Right hindlimb (tissue), 1 donor: Measurements from ENCODE around the gene BEND6.
A peak's percentile ranks its signal among the peaks of the same experiment; 100 is the strongest.
"Not testable (repeated sequence)": the region's sequence is repeated elsewhere in the genome, so short reads cannot be mapped to it uniquely, and the experiment has no call there.

Experiments
- DNase-seq: peaks from one replicate; pipeline ENCODE4 v3.0.0-alpha.2; 2018

Gene BEND6

GRCh38 chr6:57040011-57040410 lies 85.1 kb downstream of the BEND6 start:
- DNase-seq, result no peak

DNA sequence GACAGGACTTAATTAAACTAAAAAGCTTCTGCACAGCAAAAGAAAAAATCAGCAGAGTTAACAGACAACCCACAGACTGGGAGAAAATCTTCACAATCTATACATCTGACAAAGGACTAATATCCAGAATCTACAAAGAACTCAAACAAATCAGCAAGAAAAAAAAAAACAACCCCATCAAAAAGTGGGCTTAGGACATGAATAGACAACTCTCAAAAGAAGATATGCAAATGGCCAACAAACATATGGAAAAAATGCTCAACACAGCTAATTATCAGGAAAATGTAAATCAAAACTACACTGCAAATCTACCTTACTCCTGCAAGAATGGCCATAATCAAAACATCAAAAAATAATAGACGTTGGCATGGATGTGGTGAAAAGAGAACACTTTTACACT lies 89.2 kb downstream of the BEND6 start:
- DNase-seq, result not testable (repeated sequence)

GRCh38 chr6:57044568-57044967 lies 89.7 kb downstream of the BEND6 start:
- DNase-seq, result no peak

DNA sequence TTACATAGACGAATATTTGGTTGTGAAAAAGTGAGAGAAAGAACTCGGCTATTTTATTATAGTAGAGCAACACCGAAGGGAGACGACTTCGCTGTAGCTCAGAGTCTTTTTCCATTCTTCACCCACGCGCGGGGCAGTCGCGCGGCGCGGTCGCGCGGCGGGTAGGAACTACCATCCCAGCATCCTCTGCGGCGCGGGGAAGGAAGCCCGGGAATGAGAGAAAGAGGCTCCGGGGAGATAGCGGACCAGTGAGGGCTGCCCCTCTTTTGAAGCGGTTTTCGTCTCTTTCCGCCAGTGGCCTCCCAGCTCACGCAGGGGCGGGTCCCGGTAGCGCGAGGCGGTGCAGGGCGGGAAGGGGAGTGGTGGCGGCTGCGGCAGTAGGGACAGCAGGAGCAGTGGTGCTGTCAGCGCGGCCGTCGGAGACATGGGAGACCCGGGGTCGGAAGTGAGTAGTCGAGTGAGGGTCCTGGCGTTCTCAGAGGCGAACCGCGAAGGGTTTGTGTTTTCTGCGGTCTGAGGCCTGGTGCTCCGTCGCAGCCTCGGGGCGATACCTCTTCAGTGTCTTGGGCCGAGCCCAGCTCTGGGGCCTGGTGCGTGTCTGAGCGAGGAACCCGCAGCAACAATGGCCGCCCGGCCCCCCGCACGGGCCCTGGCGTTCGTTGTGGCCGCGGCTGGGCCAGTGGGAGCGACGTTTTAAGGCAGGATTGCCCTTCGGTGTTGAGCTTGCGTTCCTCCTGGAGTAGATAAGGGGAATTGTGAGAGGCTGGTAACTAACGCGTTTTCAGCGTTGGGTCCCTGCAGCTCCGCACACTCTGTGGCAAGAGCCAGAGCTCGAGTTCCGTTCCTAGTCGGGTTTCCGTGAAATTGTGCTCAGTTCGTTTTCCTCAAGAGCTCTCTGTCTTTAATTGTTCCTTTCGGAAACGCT lies 91.7 kb downstream of the BEND6 start, which contains the start of gene KIAA1586:
TSS of gene KIAA1586 (plus strand) at position 362 of the 925 bp plus-strand sequence. CDS start at position 425, 63 bp downstream.
- DNase-seq, result peak; percentile 95

DNA sequence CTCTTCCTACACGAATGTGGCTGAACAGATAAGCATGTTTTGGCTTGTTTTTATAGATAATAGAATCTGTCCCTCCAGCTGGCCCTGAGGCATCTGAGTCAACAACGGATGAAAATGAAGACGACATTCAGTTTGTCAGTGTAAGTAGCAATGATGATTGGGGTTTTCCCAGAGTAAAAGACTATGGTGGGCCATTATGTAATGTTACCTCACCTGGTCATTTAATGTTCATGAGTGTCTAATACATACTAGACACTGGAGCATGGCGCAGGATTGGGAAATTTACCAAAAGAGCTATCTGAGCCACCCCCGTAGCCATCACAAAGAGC lies 92.3 kb downstream of the BEND6 start:
- not testable (repeated sequence) for DNase-seq

- not testable (repeated sequence) for DNase-seq
These were observed 93.0 kb downstream of the BEND6 start for GRCh38 chr6:57047859-57048258.

GRCh38 chr6:57048577-57048976 lies 93.7 kb downstream of the BEND6 start:
- DNase-seq, result no peak

- no peak for DNase-seq
These were observed 108.9 kb downstream of the BEND6 start for GRCh38 chr6:57063847-57064246.

GRCh38 chr6:57064809-57065208 lies 109.9 kb downstream of the BEND6 start:
- DNase-seq, result no peak

DNA sequence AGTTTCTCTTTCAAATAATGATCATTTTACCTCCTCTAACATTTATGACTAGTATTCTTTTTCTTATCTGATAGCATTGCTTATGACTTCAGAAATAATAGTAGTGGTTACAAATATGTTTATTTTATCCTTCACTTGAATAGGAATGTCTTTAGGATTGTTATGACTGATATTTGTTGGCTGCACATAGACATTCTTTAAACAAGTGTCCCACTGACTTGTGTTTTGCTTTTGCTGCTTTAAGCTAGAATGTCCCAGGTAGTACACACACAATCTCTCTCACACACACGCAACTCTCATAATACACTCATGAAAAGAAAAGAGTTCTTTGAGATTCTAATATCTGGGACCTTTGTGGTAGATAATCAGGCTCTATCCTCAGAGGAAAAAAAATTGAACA lies 113.2 kb downstream of the BEND6 start:
- DNase-seq, result no peak

DNA sequence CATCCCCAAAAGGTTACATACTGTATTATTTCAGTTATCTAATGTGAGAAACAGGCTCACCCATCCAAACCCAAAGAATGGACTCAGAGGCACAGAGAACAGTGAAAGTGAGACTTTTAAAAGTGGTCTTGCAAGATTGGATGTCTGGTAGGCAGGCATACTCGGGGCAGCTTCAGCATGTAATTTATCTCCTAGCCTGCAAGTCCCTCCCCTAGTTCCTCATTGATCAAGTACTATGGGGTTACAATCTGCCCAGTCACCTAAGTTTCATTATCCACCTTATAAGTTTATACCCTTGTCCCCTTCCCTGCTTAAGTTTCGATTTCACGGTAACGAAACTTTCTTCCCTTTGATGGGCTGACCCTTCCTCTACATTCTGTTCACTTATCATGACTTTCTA lies 114.3 kb downstream of the BEND6 start:
- no peak for DNase-seq

DNA sequence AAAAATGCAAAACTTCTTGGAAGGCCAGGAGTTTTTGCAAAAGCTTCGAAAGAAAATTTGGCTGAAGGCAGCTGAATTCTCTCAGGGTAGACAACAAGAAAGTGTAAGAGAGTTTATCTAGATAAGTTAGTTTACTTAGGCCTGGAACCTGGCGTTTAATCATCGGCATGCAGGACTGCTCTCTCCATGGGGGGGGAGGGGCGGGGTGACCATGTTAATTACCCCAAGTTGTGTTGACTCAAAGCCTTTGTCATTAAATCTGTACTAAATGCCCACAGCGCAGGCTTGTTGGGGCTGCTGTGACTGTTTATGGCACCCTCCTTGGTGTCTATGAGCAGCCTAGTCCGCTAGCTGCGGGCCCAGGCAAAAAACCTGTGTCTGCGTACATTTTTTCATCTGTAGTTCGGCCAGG lies 115.0 kb downstream of the BEND6 start:
- no peak for DNase-seq

DNA sequence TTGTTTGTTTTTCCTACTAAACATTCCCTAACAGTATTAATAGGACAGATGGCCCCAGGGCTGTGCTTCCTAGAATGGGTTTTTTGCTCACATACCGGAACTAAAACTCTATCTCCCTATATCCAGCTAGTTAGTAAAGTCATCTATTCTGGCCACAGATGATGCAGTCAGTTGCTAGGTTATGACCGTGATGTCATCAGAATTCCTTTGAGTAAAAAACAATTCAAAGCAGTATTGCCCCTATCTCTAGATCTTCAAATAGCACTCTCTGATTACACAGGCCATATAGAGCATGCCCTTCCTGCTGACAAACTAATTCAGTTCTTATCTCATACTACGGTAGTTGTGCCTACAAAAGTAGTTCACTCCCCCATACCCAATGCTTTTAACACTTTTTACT lies 117.2 kb downstream of the BEND6 start:
- DNase-seq, result no peak

GRCh38 chr6:57074383-57074782 lies 119.5 kb downstream of the BEND6 start:
- DNase-seq, result no peak

DNA sequence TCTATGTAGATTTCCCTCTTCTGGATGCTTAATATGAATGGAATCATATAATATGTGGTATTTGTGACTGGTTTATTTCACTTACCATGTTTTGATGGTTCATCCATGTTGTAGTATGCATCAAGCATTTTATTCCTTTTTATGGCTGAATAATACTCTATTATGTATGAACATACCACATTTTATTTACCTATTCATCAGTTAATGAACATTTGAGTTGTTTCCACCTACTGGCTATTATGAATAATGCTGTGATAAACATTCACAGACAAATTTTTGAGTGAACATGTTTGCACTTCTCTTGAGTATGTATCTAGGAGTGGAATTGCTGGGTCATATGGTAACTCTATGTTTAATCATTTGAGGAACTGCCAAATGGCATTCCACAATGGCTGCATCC lies 120.2 kb downstream of the BEND6 start:
- DNase-seq, result no peak
